GM23338 (cell line): ENCODE measurements around the gene PHACTR2. TPM values are rescaled to one million over a fixed set of nuclear protein-coding genes. Genes with fewer than 3 reads are reported as not detected.

Source experiments
- ATAC-seq: fragments of 200-7000 bp; cut with Tn5 transposase; 3 replicates; pipeline ENCODE4 v1.9.1; 2020
- DNase-seq: peaks from one replicate; pipeline ENCODE4 v3.0.0-alpha.2; 2015; ENCODE audit warnings: low spot score
- H2AFZ ChIP-seq: fragments of 200-600 bp; sonication (generic); 2 replicates; pipeline ENCODE4 v1.8.0; 2016; ENCODE audit warnings: antibody characterized with exemption, mild to moderate bottlenecking, moderate library complexity
- H3F3A ChIP-seq: fragments of 200-600 bp; sonication (generic); replicated peaks from 2 replicates; pipeline ENCODE4 v1.8.0; 2017; ENCODE audit warnings: antibody characterized with exemption, mixed run types, low read depth
- H3K27ac ChIP-seq: fragments of 200-600 bp; sonication (generic); 2 replicates; pipeline ENCODE4 v1.6.1; 2016; ENCODE audit warnings: low read depth
- H3K27me3 ChIP-seq: fragments of 200-600 bp; sonication (generic); 2 replicates; pipeline ENCODE4 v1.8.0; 2016; ENCODE audit warnings: mild to moderate bottlenecking, mixed run types, moderate library complexity; ENCODE audit not compliant: insufficient read depth
- H3K36me3 ChIP-seq: fragments of 200-600 bp; sonication (generic); 2 replicates; pipeline ENCODE4 v1.8.0; 2016; ENCODE audit warnings: mild to moderate bottlenecking; ENCODE audit not compliant: insufficient read depth
- H3K4me1 ChIP-seq: fragments of 200-600 bp; sonication (generic); 2 replicates; pipeline ENCODE4 v1.8.0; 2016; ENCODE audit warnings: mild to moderate bottlenecking, moderate library complexity; ENCODE audit not compliant: insufficient read depth
- H3K4me2 ChIP-seq: fragments of 200-600 bp; sonication (generic); 2 replicates; pipeline ENCODE4 v1.7.1; 2017; ENCODE audit warnings: mixed run types
- H3K4me3 ChIP-seq: fragments of 200-600 bp; sonication (generic); 2 replicates; pipeline ENCODE4 v1.6.1; 2016; ENCODE audit warnings: mixed run types
- H3K79me2 ChIP-seq: fragments of 200-600 bp; sonication (generic); replicated peaks from 2 replicates; pipeline ENCODE4 v1.8.0; 2017; ENCODE audit warnings: mild to moderate bottlenecking; ENCODE audit not compliant: insufficient read depth
- H3K9me2 ChIP-seq: fragments of 200-600 bp; sonication (generic); 2 replicates; pipeline ENCODE4 v1.8.0; 2017; ENCODE audit not compliant: insufficient read depth
- H4K20me1 ChIP-seq: fragments of 200-600 bp; sonication (generic); replicated peaks from 2 replicates; pipeline ENCODE4 v1.8.0; 2017; ENCODE audit warnings: mild to moderate bottlenecking; ENCODE audit not compliant: insufficient read depth
- H3K27ac Mint-ChIP-seq: 2 replicates; pipeline ENCODE4 v1.8.0; 2020; ENCODE audit warnings: inconsistent platforms, mild to moderate bottlenecking, moderate library complexity, mixed read lengths
- H3K27me3 Mint-ChIP-seq: 3 replicates; pipeline ENCODE4 v1.8.0; 2022; ENCODE audit warnings: low read depth, mild to moderate bottlenecking, moderate library complexity, mixed read lengths, inconsistent platforms; ENCODE audit not compliant: insufficient read depth, poor library complexity
- H3K36me3 Mint-ChIP-seq: 3 replicates; pipeline ENCODE4 v1.8.0; 2021; ENCODE audit warnings: low read depth, mild to moderate bottlenecking, inconsistent platforms, moderate library complexity, mixed read lengths
- H3K4me1 Mint-ChIP-seq: 3 replicates; pipeline ENCODE4 v1.8.0; 2020; ENCODE audit warnings: mild to moderate bottlenecking, inconsistent platforms, mixed read lengths
- H3K4me3 Mint-ChIP-seq: 3 replicates; pipeline ENCODE4 v1.8.0; 2021; ENCODE audit warnings: moderate library complexity, mild to moderate bottlenecking, inconsistent platforms, mixed read lengths
- H3K9me3 Mint-ChIP-seq: 3 replicates; pipeline ENCODE4 v1.8.0; 2020; ENCODE audit warnings: moderate library complexity, mild to moderate bottlenecking, inconsistent platforms, mixed read lengths
- CTCF ChIP-seq, 2 experiments: fragments of 200-600 bp in 1 of 2; sonication (generic) in 1 of 2; conservative IDR thresholded peaks; 2 replicates each; pipeline versions ENCODE4 v1.5.1 to v1.6.1; 2016 to 2017; ENCODE audit warnings: antibody characterized with exemption in 2 of 2, low read depth in 2 of 2, mild to moderate bottlenecking in 2 of 2, moderate library complexity in 1 of 2
- ETS1 ChIP-seq: IDR thresholded peaks from 2 replicates; pipeline ENCODE4 v1.6.1; 2016; ENCODE audit warnings: antibody characterized with exemption
- EZH2 ChIP-seq: fragments of 200-600 bp; sonication (generic); IDR thresholded peaks from one replicate; pipeline ENCODE4 v1.8.0; 2017; ENCODE audit warnings: antibody characterized with exemption, mild to moderate bottlenecking, low read depth; ENCODE audit not compliant: unreplicated experiment
- JUNB ChIP-seq: IDR thresholded peaks from one replicate; pipeline ENCODE4 v1.6.1; 2016; ENCODE audit warnings: antibody characterized with exemption; ENCODE audit not compliant: unreplicated experiment
- NANOG ChIP-seq: IDR thresholded peaks from 2 replicates; pipeline ENCODE4 v1.6.1; 2016; ENCODE audit warnings: antibody characterized with exemption, borderline replicate concordance
- STAT1 ChIP-seq: IDR thresholded peaks from one replicate; pipeline ENCODE4 v1.6.1; 2016; ENCODE audit warnings: antibody characterized with exemption; ENCODE audit not compliant: unreplicated experiment
- ZNF114 ChIP-seq: fragments of 250-450 bp; sonication (Bioruptor Pico); IDR thresholded peaks from 2 replicates; pipeline ENCODE4 v1.5.0; 2020; ENCODE audit warnings: mild to moderate bottlenecking, moderate library complexity
- ZNF462 ChIP-seq: fragments of 250-450 bp; sonication (Bioruptor Pico); IDR thresholded peaks from 2 replicates; pipeline ENCODE4 v1.5.0; 2020; ENCODE audit warnings: mild to moderate bottlenecking, moderate library complexity
- polyA plus RNA-seq: library from polyadenylated mRNA; unstranded; fragments of >200 nt; fragmentation: Nextera tagmentation; extraction: Ambion mirVana; gene quantifications from 2 replicates; pipeline ENCODE4 v1.2.1, GENCODE V29; 2016
- total RNA-seq: library from RNA; depleted of rRNA; stranded (reverse); fragments of >200 nt; shearing (Covaris generic); gene quantifications from 2 replicates; pipeline ENCODE4 v1.2.3, GENCODE V29; 2014

The PHACTR2 gene
- total and polyA plus RNA-seq, 2 experiments from 2014 or later = 67.7 to 105 TPM

GRCh38 chr6:143828572-143828971, 150.8 kb downstream of the PHACTR2 start (continued):
- TF ChIP-seq ETS1 (no peak), NANOG (no peak), ZNF114 (CRISPR knock-in tag) (no peak), CTCF (conservative IDR thresholded peaks at IDR 0.05; ENCODE audit: low read depth in 2 of 2) (no peak), STAT1 (no peak), EZH2 (no peak)

GRCh38 chr6:143836150-143836549, 158.4 kb downstream of the PHACTR2 start:
- no peak overlapping the region for H3K27ac Mint-ChIP-seq
- Histone ChIP-seq H3K27me3 (no peaks in the 10 kb centered on the region), H3K4me2 (no peak overlapping the region), H3K4me1 (no peaks in the 10 kb centered on the region), H4K20me1 (no peaks in the 10 kb centered on the region), H3K9me2 (no peaks in the 10 kb centered on the region), H3K27ac (no peak overlapping the region), H3K4me3 (no peak overlapping the region), H3F3A (no peaks in the 10 kb centered on the region), H3K79me2 (no peaks in the 10 kb centered on the region), H3K36me3 (no peaks in the 10 kb centered on the region), H2AFZ (no peak overlapping the region)
- no peaks in the 10 kb centered on the region for H3K4me1 Mint-ChIP-seq
- no peaks in the 10 kb centered on the region for H3K9me3 Mint-ChIP-seq
- no peaks in the 10 kb centered on the region for H3K36me3 Mint-ChIP-seq
- ATAC-seq (no peak), DNase-seq (no peak)
- peaks cover 5% of the 10 kb centered on the region for H3K27me3 Mint-ChIP-seq
- H3K4me3 Mint-ChIP-seq = no peak overlapping the region
- TF ChIP-seq CTCF (conservative IDR thresholded peaks at IDR 0.05; ENCODE audit: low read depth in 2 of 2) = no peak
- TF ChIP-seq ZNF462 (CRISPR knock-in tag) = no peak
- no peak for TF ChIP-seq EZH2
- no peak for TF ChIP-seq JUNB
- TF ChIP-seq NANOG = no peak
- TF ChIP-seq ZNF114 (CRISPR knock-in tag) = no peak
- TF ChIP-seq STAT1 = no peak
- no peak for TF ChIP-seq ETS1
